ENCODE measurements around the gene PITX2.
A peak's percentile ranks its signal among the peaks of the same experiment; 100 is the strongest.

PITX2 gene

GRCh38 chr4:110622841-110623717 lies at the start of gene PITX2:
TSS of gene PITX2 (minus strand) at chr4:110623077. CDS start at chr4:110622460, 617 bp downstream.
- Mint-ChIP-seq H3K27ac (peak within 1 kb of the TSS in 1 of 2 donors; percentile 83), H3K27me3 (peaks cover 100% of the 10 kb centered on the region), H3K4me1 (peaks cover 55% of the 10 kb centered on the region), H3K4me3 (peak within 1 kb of the TSS; percentile 81 to 83), H3K9me3 (peaks cover 4 to 24% of the 10 kb centered on the region in 2 donors)
- ATAC-seq = peak; percentile 92
- peak; percentile 66 to 82 for DNase-seq

- Mint-ChIP-seq H3K9me3 (no peaks in the 10 kb centered on the region), H3K27me3 (no peaks in the 10 kb centered on the region), H3K4me3 (no peak overlapping the region), H3K4me1 (no peaks in the 10 kb centered on the region), H3K27ac (no peak overlapping the region)
- DNase-seq (no peak), ATAC-seq (no peak)
These were observed 48.8 kb upstream of the PITX2 start for GRCh38 chr4:110671679-110672078.

DNA sequence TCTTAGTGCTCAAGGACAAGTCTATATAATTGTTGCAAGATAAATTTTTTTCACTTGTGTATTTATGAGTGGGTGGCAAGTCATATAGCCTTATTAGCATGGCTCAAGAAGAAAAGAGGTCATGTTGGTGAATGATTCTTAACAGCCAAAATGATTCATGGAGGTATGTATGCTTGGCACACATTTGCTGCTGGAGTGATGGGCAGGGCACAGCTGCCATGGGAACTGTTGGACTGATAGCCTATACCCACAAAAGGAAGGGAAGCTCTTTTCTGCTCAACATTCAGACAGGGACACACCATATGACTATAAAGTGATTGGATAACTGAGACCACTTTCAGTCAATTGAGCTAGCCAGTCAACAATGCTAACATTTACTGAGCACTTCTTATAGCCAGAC lies 46.8 kb upstream of the PITX2 start:
- no peak for DNase-seq
- H3K27ac Mint-ChIP-seq = no peak overlapping the region
- H3K4me1 Mint-ChIP-seq = no peaks in the 10 kb centered on the region
- H3K27me3 Mint-ChIP-seq = peaks cover 2% of the 10 kb centered on the region
- H3K4me3 Mint-ChIP-seq = no peak overlapping the region
- H3K9me3 Mint-ChIP-seq = no peaks in the 10 kb centered on the region
- ATAC-seq = no peak

DNA sequence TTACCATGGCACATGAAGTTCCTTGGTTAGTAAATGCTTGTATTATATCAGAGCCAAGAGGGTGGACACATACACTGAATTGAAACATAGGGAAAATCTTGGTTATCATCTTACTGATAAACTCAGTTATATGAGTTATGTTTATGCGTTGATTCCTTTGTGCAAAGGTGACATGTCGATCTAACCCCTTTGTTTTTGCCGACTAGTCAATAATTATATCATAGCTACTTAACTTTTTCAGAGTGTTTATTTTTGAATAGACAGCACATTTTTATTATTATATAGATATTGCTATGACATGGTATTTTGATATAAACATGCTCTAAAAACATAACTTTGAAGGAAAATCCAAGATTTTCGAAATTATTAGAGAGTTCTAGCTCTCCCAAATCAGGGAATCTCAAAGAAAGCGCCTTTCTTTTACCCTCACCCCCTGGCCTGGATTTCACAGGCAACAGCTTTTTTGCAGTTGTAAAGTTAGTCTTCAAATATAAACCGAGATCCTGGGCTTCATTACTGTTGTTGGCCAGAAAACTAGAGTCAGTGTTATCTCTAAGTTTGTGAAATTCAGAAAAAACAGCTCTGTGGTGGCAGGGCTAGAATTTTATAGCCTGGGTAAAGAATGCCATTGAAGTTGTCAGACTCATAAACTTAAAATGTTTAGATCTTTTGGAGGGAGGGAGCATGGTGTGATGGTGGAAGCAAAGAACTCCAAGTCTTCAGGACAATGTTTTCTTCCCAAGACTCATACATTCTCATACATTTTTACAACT lies 45.8 kb upstream of the PITX2 start:
- no peak for DNase-seq
- no peak overlapping the region for H3K27ac Mint-ChIP-seq
- no peak for ATAC-seq
- H3K4me3 Mint-ChIP-seq = no peak overlapping the region
- no peaks in the 10 kb centered on the region for H3K9me3 Mint-ChIP-seq
- H3K27me3 Mint-ChIP-seq = peaks cover 12% of the 10 kb centered on the region
- H3K4me1 Mint-ChIP-seq = no peaks in the 10 kb centered on the region

DNA sequence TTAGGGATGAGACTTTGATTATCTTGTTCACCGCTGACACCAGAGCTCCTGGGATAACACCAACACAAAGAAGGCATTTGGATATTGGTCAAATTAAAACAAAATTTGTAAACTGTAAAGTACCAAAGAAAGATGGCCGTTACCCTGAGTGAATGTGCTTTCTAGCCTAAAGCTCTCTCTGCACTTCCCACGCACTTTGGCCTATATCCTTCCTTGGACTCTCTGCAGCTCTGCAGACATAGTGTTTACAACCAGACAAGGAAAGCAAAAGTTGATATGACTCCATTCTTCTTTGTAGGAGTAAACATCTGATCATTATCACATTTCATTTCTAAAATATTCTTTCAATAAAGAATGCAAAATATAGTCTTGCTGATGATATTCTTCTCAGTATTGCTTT lies 44.8 kb upstream of the PITX2 start:
- DNase-seq (no peak), ATAC-seq (no peak)
- no peak overlapping the region for H3K27ac Mint-ChIP-seq
- H3K9me3 Mint-ChIP-seq = no peaks in the 10 kb centered on the region
- H3K4me1 Mint-ChIP-seq = no peaks in the 10 kb centered on the region
- no peak overlapping the region for H3K4me3 Mint-ChIP-seq
- H3K27me3 Mint-ChIP-seq = peaks cover 12% of the 10 kb centered on the region

- H3K4me3 Mint-ChIP-seq = no peak overlapping the region
- H3K9me3 Mint-ChIP-seq = no peaks in the 10 kb centered on the region
- H3K27ac Mint-ChIP-seq = no peak overlapping the region
- H3K27me3 Mint-ChIP-seq = peaks cover 24% of the 10 kb centered on the region
- DNase-seq (no peak), ATAC-seq (no peak)
- H3K4me1 Mint-ChIP-seq = no peaks in the 10 kb centered on the region
These were observed 43.2 kb upstream of the PITX2 start for GRCh38 chr4:110666030-110666429.

DNA sequence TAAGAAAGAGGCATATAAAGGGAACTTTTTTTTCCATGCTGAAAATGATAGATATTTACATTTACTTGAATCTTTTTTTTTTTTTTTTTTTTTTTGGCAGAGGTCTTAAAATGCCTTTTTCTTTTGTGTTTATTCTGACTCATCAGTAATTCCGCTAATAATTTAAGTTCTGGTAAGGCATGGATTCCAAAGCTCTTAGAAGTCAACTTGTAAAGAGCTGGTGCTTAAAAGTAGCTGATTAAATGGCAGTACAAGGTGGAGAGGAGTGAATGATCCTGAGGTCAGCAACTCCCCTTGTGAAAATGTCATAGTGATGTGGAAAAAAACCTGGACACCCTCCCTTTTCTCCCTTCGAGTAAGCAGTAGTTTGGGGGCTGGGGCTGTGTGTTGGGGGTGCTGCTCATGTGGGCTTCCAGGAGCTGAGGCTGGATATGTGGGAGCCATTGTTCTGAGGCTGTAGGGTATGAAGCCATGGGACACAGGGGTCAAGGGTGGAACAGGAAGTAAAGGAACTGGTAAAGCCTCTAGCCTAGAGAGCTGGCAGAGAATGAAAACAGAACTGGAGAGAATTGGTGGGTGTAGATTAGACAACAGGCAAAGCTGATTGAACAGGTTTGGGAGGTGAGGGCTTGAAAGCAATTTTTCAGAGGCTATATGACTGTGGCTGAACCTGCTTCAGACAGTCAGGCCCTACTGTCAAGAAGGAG lies 41.0 kb upstream of the PITX2 start:
- H3K27me3 Mint-ChIP-seq = peaks cover 38% of the 10 kb centered on the region
- H3K4me3 Mint-ChIP-seq = no peak overlapping the region
- H3K9me3 Mint-ChIP-seq = no peaks in the 10 kb centered on the region
- no peak overlapping the region for H3K27ac Mint-ChIP-seq
- ATAC-seq (no peak), DNase-seq (no peak)
- no peaks in the 10 kb centered on the region for H3K4me1 Mint-ChIP-seq

DNA sequence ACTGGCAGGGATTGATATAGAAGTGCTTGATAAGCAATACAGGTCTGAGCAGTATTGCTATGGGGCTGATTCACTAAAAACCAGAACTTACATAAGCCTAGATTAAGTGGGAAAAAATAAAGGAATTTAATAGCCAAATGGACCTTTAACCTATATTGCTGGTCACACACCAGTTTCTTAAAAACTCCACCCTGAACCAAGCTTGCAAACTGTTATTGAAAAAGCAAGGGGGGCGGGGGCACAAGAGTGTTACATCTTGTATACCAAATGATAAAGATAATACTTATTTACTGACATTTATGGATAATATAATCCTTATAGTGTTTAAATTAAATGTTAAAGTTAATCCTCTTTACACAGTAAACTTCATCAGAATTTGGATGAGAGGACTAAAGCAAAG lies 40.3 kb upstream of the PITX2 start:
- H3K9me3 Mint-ChIP-seq = no peaks in the 10 kb centered on the region
- no peak overlapping the region for H3K27ac Mint-ChIP-seq
- DNase-seq (no peak), ATAC-seq (no peak)
- peaks cover 43% of the 10 kb centered on the region for H3K27me3 Mint-ChIP-seq
- no peaks in the 10 kb centered on the region for H3K4me1 Mint-ChIP-seq
- no peak overlapping the region for H3K4me3 Mint-ChIP-seq

DNA sequence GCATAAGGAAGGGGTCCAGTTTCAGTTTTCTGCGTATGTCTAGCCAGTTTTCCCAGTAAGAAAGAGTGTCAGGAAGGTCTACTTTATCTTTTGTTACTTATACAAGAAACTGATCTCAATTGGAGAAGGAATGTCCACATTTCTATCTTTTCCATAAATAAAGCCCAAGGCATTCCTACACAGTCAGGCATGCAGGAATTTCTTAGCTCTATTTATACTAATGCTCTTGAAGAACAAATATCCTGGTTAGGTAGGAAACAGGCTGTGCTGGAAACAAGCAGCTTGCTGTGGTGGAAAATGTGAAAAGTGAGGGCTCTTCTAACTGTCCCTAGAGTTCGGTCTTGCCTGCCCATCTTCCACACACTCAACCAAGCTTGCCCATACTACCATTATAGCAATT lies 37.9 kb upstream of the PITX2 start:
- H3K4me3 Mint-ChIP-seq = no peak overlapping the region
- no peak for DNase-seq

GRCh38 chr4:110654254-110654635 lies 31.4 kb upstream of the PITX2 start:
- no peak overlapping the region for H3K4me3 Mint-ChIP-seq
- no peaks in the 10 kb centered on the region for H3K9me3 Mint-ChIP-seq
- H3K27me3 Mint-ChIP-seq = peaks cover 22% of the 10 kb centered on the region
- no peaks in the 10 kb centered on the region for H3K4me1 Mint-ChIP-seq
- DNase-seq = no peak
- H3K27ac Mint-ChIP-seq = no peak overlapping the region
- ATAC-seq = no peak

More for the DNA sequence above, 37.9 kb upstream of the PITX2 start:
- Mint-ChIP-seq H3K4me1 (no peaks in the 10 kb centered on the region), H3K9me3 (no peaks in the 10 kb centered on the region), H3K27ac (no peak overlapping the region), H3K27me3 (peaks cover 51% of the 10 kb centered on the region)
- ATAC-seq = no peak

- DNase-seq = no peak
- H3K9me3 Mint-ChIP-seq = no peaks in the 10 kb centered on the region
- H3K4me3 Mint-ChIP-seq = no peak overlapping the region
- ATAC-seq = no peak
- H3K27me3 Mint-ChIP-seq = peaks cover 15% of the 10 kb centered on the region
- no peaks in the 10 kb centered on the region for H3K4me1 Mint-ChIP-seq
- no peak overlapping the region for H3K27ac Mint-ChIP-seq
These were observed 30.7 kb upstream of the PITX2 start for GRCh38 chr4:110653321-110654253.

- DNase-seq (no peak), ATAC-seq (no peak)
- H3K27ac Mint-ChIP-seq = no peak overlapping the region
- H3K9me3 Mint-ChIP-seq = no peaks in the 10 kb centered on the region
- H3K4me3 Mint-ChIP-seq = no peak overlapping the region
- H3K27me3 Mint-ChIP-seq = peaks cover 73% of the 10 kb centered on the region
- no peaks in the 10 kb centered on the region for H3K4me1 Mint-ChIP-seq
These were observed 21.1 kb upstream of the PITX2 start for GRCh38 chr4:110644008-110644407.

GRCh38 chr4:110643096-110643495 lies 20.2 kb upstream of the PITX2 start:
- Mint-ChIP-seq H3K4me3 (no peak overlapping the region), H3K4me1 (no peaks in the 10 kb centered on the region), H3K9me3 (no peaks in the 10 kb centered on the region), H3K27me3 (peaks cover 79% of the 10 kb centered on the region), H3K27ac (no peak overlapping the region)
- DNase-seq (no peak), ATAC-seq (no peak)

GRCh38 chr4:110641218-110641617 lies 18.3 kb upstream of the PITX2 start:
- ATAC-seq = no peak

DNA sequence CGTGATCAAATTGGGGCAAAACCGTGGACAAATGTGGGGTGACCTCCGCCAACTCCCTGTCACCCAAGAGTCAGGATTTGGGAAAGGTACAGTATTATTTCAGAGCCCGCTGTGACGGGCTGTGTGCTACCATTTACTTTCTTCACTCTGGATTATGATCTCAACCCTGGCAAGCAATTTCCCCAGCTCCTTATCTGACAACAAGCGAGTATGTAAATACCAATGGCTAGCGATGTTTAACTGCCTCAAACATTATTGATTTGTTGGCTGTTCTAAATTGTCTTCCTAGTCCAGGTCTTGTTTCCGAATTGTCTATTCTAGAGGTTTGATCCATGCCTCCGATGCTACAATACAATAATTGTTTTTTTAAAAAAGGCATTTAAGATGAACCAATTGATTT lies 17.7 kb upstream of the PITX2 start:
- H3K27me3 Mint-ChIP-seq = peaks cover 79% of the 10 kb centered on the region
- H3K27ac Mint-ChIP-seq = no peak overlapping the region
- peaks cover 5 to 9% of the 10 kb centered on the region in 2 donors for H3K9me3 Mint-ChIP-seq
- DNase-seq (no peak), ATAC-seq (no peak)
- no peak overlapping the region for H3K4me3 Mint-ChIP-seq
- H3K4me1 Mint-ChIP-seq = no peaks in the 10 kb centered on the region

More at GRCh38 chr4:110641218-110641617, 18.3 kb upstream of the PITX2 start:
- peaks cover 81% of the 10 kb centered on the region for H3K27me3 Mint-ChIP-seq
- no peak for DNase-seq
- H3K4me1 Mint-ChIP-seq = no peaks in the 10 kb centered on the region
- peaks cover 5 to 9% of the 10 kb centered on the region in 2 donors for H3K9me3 Mint-ChIP-seq
- no peak overlapping the region for H3K27ac Mint-ChIP-seq
- H3K4me3 Mint-ChIP-seq = no peak overlapping the region

Measured in stimulated activated naive CD8-positive, alpha-beta T cell treated with anti-CD3 and anti-CD28 coated beads, Interleukin-15, amount 100 ng/mL, for 72 hours (primary cell).